OCI-LY7 (cell line): ENCODE data around the gene MPV17L.

Source experiments
- EZH2phosphoT487 ChIP-seq: fragments of 200-600 bp; sonication (generic); IDR thresholded peaks from 2 replicates; pipeline ENCODE4 v1.6.1; 2018; ENCODE audit warnings: low read depth, borderline replicate concordance, mild to moderate bottlenecking, mixed run types, antibody characterized with exemption, low read length, moderate library complexity, mixed read lengths
- TF ChIP-seq, protein P1 (sequence below): fragments of 200-600 bp; sonication (generic); conservative IDR thresholded peaks from 2 replicates; pipeline ENCODE4 v1.5.1; 2014; ENCODE audit warnings: mild to moderate bottlenecking, antibody characterized with exemption, low read length, moderate library complexity, mixed read lengths

DNA sequence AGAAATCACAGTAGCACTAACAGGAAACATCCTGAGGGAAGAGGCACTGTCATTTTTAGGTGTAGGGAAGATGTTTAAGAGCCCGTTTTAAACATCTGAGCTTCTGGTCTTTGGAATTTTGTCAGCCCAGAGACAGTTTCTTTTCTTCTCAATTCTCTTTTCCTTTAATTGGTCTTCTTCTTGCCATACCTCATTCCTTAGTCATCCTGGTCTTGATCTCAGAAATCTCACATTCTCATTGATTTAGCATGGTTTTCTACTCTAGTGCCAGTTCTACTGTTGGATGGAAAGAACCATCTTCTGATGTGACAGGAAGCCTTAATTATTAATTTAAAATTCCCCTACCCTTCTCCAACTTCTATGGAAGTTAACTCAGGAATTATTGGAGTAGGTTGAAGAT lies 64.2 kb downstream of the MPV17L start:
- TF ChIP-seq, protein P1, sequence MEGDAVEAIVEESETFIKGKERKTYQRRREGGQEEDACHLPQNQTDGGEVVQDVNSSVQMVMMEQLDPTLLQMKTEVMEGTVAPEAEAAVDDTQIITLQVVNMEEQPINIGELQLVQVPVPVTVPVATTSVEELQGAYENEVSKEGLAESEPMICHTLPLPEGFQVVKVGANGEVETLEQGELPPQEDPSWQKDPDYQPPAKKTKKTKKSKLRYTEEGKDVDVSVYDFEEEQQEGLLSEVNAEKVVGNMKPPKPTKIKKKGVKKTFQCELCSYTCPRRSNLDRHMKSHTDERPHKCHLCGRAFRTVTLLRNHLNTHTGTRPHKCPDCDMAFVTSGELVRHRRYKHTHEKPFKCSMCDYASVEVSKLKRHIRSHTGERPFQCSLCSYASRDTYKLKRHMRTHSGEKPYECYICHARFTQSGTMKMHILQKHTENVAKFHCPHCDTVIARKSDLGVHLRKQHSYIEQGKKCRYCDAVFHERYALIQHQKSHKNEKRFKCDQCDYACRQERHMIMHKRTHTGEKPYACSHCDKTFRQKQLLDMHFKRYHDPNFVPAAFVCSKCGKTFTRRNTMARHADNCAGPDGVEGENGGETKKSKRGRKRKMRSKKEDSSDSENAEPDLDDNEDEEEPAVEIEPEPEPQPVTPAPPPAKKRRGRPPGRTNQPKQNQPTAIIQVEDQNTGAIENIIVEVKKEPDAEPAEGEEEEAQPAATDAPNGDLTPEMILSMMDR, result no peak
- no peak for TF ChIP-seq EZH2phosphoT487
